Ovary (tissue), 3 donors: ENCODE measurements around the gene EVA1A.

Experiments
- EP300 ChIP-seq: sonication (generic); formaldehyde crosslinking; IDR thresholded peaks from one replicate; pipeline ENCODE4 v1.6.1; 2017; ENCODE audit warnings: antibody characterized with exemption
- POLR2A ChIP-seq: fragments of 450-650 bp; IDR thresholded peaks from one replicate; pipeline ENCODE4 v1.6.1; 2017; ENCODE audit warnings: antibody characterized with exemption, mild to moderate bottlenecking, moderate library complexity
- TF ChIP-seq, protein P1 (sequence below), 3 donors: fragments of 450-650 bp in 2 of 3; fragments of 200-600 bp in 1 of 3; IDR thresholded peaks; one replicate each; pipeline versions ENCODE4 v1.5.1 to v1.8.0; 2016 to 2022; ENCODE audit warnings: antibody characterized with exemption in 3 of 3, mild to moderate bottlenecking in 1 of 3
- donor health status: DM: no; HTN: no; CAD: no.

DNA sequence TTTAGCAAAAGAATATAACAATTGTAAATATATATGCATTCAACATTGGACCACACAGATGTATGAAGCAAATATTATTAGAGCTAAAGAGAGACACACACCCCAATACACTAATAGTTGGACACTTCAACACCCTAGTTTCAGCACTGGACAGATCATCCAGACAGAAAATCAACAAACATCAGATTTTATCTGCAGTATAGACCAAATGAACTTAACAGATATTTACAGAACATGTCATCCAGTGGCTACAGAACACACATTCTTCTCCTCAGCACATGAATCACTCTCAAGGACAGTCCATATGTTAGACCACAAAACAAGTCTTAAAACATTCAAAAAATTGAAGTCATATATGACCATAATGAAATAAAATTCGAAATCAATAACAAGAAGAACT lies 22.1 kb upstream of the EVA1A start:
- TF ChIP-seq, protein P1, sequence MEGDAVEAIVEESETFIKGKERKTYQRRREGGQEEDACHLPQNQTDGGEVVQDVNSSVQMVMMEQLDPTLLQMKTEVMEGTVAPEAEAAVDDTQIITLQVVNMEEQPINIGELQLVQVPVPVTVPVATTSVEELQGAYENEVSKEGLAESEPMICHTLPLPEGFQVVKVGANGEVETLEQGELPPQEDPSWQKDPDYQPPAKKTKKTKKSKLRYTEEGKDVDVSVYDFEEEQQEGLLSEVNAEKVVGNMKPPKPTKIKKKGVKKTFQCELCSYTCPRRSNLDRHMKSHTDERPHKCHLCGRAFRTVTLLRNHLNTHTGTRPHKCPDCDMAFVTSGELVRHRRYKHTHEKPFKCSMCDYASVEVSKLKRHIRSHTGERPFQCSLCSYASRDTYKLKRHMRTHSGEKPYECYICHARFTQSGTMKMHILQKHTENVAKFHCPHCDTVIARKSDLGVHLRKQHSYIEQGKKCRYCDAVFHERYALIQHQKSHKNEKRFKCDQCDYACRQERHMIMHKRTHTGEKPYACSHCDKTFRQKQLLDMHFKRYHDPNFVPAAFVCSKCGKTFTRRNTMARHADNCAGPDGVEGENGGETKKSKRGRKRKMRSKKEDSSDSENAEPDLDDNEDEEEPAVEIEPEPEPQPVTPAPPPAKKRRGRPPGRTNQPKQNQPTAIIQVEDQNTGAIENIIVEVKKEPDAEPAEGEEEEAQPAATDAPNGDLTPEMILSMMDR (IDR thresholded peaks at IDR 0.05), result no peak
- TF ChIP-seq POLR2A, result no peak
- no peak for TF ChIP-seq EP300
